NOMO-1 treated with dmso at 0.1 percent for 144 hours (cell line): ENCODE measurements around the gene SPECC1.
"Not testable (repeated sequence)": the region's sequence is repeated elsewhere in the genome, so short reads cannot be mapped to it uniquely, and the experiment has no call there.

Experiments
- DNase-seq: peaks from one replicate; lab custom pipeline; 2025; ENCODE audit not compliant: unreplicated experiment; lab: John Stamatoyannopoulos, UW

The SPECC1 gene

GRCh38 chr17:20158580-20158979 lies 149.4 kb downstream of the SPECC1 start:
- no peak for DNase-seq

GRCh38 chr17:20159406-20160069 lies 150.4 kb downstream of the SPECC1 start:
- no peak for DNase-seq

GRCh38 chr17:20165516-20165915 lies 156.4 kb downstream of the SPECC1 start:
- DNase-seq, result not testable (repeated sequence)

GRCh38 chr17:20170085-20170484 lies 160.9 kb downstream of the SPECC1 start:
- DNase-seq, result no peak

- no peak for DNase-seq
Measured at GRCh38 chr17:20171741-20172365, 162.7 kb downstream of the SPECC1 start.

GRCh38 chr17:20172376-20172775 lies 163.2 kb downstream of the SPECC1 start:
- DNase-seq, result no peak

- DNase-seq, result no peak
Measured at GRCh38 chr17:20173091-20173490, 163.9 kb downstream of the SPECC1 start.

DNA sequence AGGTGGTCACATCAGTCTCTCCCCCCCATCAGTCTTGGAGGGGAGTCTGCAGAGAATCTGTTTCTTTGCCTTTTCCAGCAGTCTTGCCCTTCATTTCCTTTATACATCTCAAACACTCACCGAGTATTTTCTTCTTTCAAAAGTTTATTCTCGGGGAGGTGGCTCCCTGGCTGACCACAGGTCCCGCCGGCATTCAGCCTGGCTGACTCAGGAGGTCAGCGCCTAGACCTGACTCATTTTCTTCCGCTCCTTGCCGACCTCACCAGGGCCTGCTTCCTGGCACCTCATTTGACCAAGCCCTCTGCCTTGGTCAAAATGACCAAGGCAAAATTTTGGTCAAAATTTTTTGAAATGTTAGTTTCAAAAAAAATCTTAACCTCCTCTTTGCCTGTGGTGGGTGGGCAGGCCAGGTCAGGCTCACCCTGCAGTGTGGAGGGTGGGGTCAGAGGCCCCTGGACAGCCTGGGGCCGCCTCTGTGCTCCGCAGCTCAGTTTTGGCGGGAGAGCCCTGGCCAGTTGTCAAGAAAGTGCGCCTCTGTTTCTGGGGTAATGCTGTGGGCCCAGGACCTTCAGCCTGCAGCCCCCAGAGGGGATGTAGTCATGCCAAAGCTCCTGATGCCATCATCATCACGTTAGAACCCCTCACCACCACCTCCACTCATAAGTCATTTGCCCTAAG lies 165.6 kb downstream of the SPECC1 start:
- no peak for DNase-seq

GRCh38 chr17:20179041-20179440 lies 169.9 kb downstream of the SPECC1 start:
- DNase-seq, result no peak

- DNase-seq, result no peak
Measured at GRCh38 chr17:20180661-20181060, 171.5 kb downstream of the SPECC1 start.

GRCh38 chr17:20184181-20184580 lies 175.0 kb downstream of the SPECC1 start:
- no peak for DNase-seq

- DNase-seq, result peak; percentile 74
Measured at GRCh38 chr17:20184977-20185619, 175.9 kb downstream of the SPECC1 start.

GRCh38 chr17:20187049-20187448 lies 177.9 kb downstream of the SPECC1 start:
- no peak for DNase-seq

- no peak for DNase-seq
Measured at GRCh38 chr17:20189302-20189701, 180.1 kb downstream of the SPECC1 start.

- DNase-seq, result no peak
Measured at GRCh38 chr17:20189979-20190378, 180.8 kb downstream of the SPECC1 start.

GRCh38 chr17:20190605-20191004 lies 181.4 kb downstream of the SPECC1 start:
- no peak for DNase-seq

DNA sequence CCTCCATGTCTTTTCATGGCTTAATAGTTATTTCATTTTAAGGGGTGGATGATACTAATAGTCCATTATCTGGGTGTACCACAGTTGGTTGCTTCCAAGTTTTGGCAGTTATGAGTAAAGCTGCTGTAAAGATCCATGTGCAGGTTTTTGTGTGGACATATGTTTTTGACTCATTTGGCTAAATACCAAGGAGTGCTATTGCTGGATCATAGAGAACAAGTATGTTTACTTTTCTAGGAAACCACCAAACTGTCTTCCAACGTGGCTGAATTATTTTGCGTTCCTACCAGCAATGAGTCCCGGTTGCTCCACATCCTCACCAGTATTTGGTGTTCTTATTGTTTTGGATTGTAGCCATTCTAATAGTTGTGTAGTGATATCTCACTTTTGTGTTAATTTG lies 181.9 kb downstream of the SPECC1 start:
- no peak for DNase-seq

DNA sequence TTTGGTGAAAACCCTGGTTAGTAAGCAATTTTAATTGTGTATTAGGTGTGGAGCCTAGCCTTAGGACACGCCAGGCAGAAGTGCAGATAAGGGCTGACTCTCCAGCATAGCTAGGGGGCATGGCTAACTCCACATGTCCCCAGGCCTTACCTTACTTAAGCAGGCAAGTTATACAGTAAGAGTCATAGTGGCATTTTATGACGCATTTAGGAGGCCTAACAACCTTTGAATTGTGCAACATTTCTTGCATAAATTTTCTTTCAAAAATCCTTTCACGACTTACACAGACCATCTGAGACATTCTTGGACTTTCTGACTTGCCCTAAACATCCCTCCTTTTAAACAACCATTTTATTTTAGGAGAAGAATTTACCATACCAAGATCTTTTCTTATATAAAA lies 187.1 kb downstream of the SPECC1 start:
- DNase-seq, result not testable (repeated sequence)

DNA sequence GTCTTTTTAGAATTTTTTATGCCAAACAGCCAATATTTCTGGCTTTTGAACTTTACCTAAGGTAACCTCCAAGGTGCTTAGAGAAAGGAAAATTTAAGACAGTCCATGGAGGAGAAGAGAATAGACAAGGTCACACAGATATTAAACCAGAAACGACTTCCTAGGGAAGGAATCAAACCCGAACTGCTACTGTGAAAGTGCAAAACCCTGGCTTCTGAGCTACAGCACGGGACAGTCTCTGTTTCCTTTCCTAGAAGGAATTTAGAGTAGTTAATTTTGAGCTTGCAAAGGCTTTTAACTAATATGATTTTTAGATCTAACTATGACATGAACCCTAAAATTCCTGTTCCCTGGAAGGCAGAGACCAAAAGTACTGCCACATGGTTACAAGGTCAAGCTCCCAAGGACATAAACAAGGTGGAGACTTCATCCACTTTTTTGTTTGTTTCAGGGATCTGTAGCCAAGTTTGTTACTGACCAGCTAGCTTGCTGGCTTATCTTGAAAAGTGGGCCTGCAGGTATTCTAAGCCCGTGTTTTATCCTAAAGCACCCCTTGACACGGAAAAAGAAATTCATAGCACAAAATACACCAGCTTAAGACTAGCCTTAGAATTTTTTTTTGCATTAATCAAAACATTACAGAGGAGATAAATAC lies 188.2 kb downstream of the SPECC1 start:
- DNase-seq, result no peak

- no peak for DNase-seq
Measured at GRCh38 chr17:20200016-20200795, 191.0 kb downstream of the SPECC1 start.
